B cell (primary cell): ENCODE data around the gene YEATS2. TPM values are rescaled to one million over a fixed set of nuclear protein-coding genes. Genes with fewer than 3 reads are reported as not detected.

Experiments
- ATAC-seq: fragments of 200-7000 bp; cut with Tn5 transposase; one replicate; pipeline ENCODE4 v1.10.0; 2021; ENCODE audit warnings: low read depth, mild to moderate bottlenecking, moderate number of reproducible peaks, moderate library complexity
- CTCF ChIA-PET: fragments of 350-600 bp; sonication (Branson Sonifier 250); formaldehyde crosslinking; loops from one replicate; lab custom pipeline; 2021; ENCODE audit warnings: antibody characterized with exemption, inconsistent platforms; lab: Charles Lee
- POLR2A ChIA-PET: fragments of 350-600 bp; sonication (Branson Sonifier 250); formaldehyde crosslinking; loops from one replicate; lab custom pipeline; 2021; ENCODE audit warnings: antibody characterized with exemption; lab: Charles Lee
- DNase-seq: peaks from one replicate; pipeline ENCODE4 v3.0.0; 2013
- H2AFZ ChIP-seq: 2 replicates; pipeline ENCODE4 v1.6.1; 2012; ENCODE audit warnings: mild to moderate bottlenecking, low read depth, low read length; ENCODE audit not compliant: insufficient read depth, poor library complexity, severe bottlenecking
- H3K27ac ChIP-seq, 2 donors: 1 replicate in 1 of 2; 2 replicates in 1 of 2; pipeline ENCODE4 v1.5.1; 2012 to 2013; ENCODE audit warnings: low read length in 2 of 2, mild to moderate bottlenecking in 2 of 2, moderate library complexity in 1 of 2
- H3K27me3 ChIP-seq, 4 experiments: fragments of 200-600 bp in 1 of 4; sonication (generic) in 1 of 4; replicated peaks in 1 of 4; 1 replicate in 2 of 4; 2 replicates in 2 of 4; pipeline versions ENCODE4 v1.6.1 to v1.7.0; 2013 to 2016; ENCODE audit warnings: low read length in 3 of 4, mild to moderate bottlenecking in 2 of 4, mixed read lengths in 1 of 4, moderate library complexity in 1 of 4; ENCODE audit not compliant: insufficient read depth in 4 of 4, control insufficient read depth in 3 of 4; ENCODE audit errors: control extremely low read depth in 1 of 4
- H3K36me3 ChIP-seq, 2 experiments: replicated peaks in 1 of 2; 1 replicate in 1 of 2; 2 replicates in 1 of 2; pipeline versions ENCODE4 v1.6.1 to v1.7.1; 2013; ENCODE audit warnings: low read length in 1 of 2; ENCODE audit not compliant: insufficient read depth in 2 of 2, control insufficient read depth in 1 of 2; ENCODE audit errors: control extremely low read depth in 1 of 2, extremely low read depth in 1 of 2
- H3K4me1 ChIP-seq, 2 donors: fragments of 200-600 bp in 1 of 2; sonication (generic) in 1 of 2; 1 replicate in 1 of 2; 2 replicates in 1 of 2; pipeline versions ENCODE4 v1.5.1 to v1.6.1; 2013 to 2017; ENCODE audit warnings: low read length in 2 of 2; ENCODE audit not compliant: control insufficient read depth in 2 of 2, insufficient read depth in 2 of 2
- H3K4me2 ChIP-seq: replicated peaks from 2 replicates; pipeline ENCODE3; 2012; ENCODE audit warnings: mild to moderate bottlenecking, low read depth, low read length; ENCODE audit not compliant: poor library complexity, severe bottlenecking
- H3K4me3 ChIP-seq, 5 experiments: fragments of 200-600 bp in 1 of 5; sonication (generic) in 1 of 5; 1 replicate in 3 of 5; 2 replicates in 2 of 5; pipeline versions ENCODE4 v1.5.1 to v1.7.0; 2011 to 2016; ENCODE audit warnings: low read length in 4 of 5, mild to moderate bottlenecking in 4 of 5, low read depth in 2 of 5, control low read depth in 1 of 5, moderate library complexity in 1 of 5; ENCODE audit not compliant: insufficient read depth in 1 of 5; ENCODE audit errors: control extremely low read depth in 1 of 5, extremely low read depth in 1 of 5
- H3K79me2 ChIP-seq: fragments of 200-600 bp; sonication (generic); one replicate; pipeline ENCODE4 v1.6.0; 2016; ENCODE audit warnings: low read length; ENCODE audit not compliant: control insufficient read depth, insufficient read depth
- H3K9ac ChIP-seq: fragments of 200-600 bp; sonication (generic); 2 replicates; pipeline ENCODE4 v1.6.1; 2017; ENCODE audit warnings: mild to moderate bottlenecking, low read length, moderate library complexity
- H3K9me3 ChIP-seq, 3 donors: one replicate each; pipeline versions ENCODE4 v1.6.1 to v1.7.1; 2013; ENCODE audit warnings: low read length in 2 of 3; ENCODE audit not compliant: control insufficient read depth in 2 of 3, insufficient read depth in 1 of 3; ENCODE audit errors: control extremely low read depth in 1 of 3
- H4K20me1 ChIP-seq: 2 replicates; pipeline ENCODE4 v1.6.0; 2012; ENCODE audit warnings: mild to moderate bottlenecking, low read length; ENCODE audit not compliant: insufficient read depth, control insufficient read depth, poor library complexity, severe bottlenecking
- H3K27ac Mint-ChIP-seq: one replicate; pipeline ENCODE4 v1.8.0; 2021; ENCODE audit warnings: mixed read lengths
- H3K27me3 Mint-ChIP-seq: one replicate; pipeline ENCODE4 v1.8.0; 2021; ENCODE audit warnings: mixed read lengths
- H3K4me1 Mint-ChIP-seq: one replicate; pipeline ENCODE4 v1.8.0; 2021; ENCODE audit warnings: mixed read lengths
- H3K4me3 Mint-ChIP-seq: one replicate; pipeline ENCODE4 v1.8.0; 2021; ENCODE audit warnings: mixed read lengths
- H3K9me3 Mint-ChIP-seq: one replicate; pipeline ENCODE4 v1.8.0; 2022; ENCODE audit warnings: mixed read lengths; ENCODE audit not compliant: insufficient read depth
- EZH2 ChIP-seq: IDR thresholded peaks from 2 replicates; pipeline ENCODE4 v1.6.1; 2012; ENCODE audit warnings: borderline replicate concordance, low read depth, mild to moderate bottlenecking, moderate library complexity, low read length; ENCODE audit not compliant: insufficient read depth, poor library complexity, severe bottlenecking
- WGBS: methylation state at CpG from one replicate; pipeline ENCODE4 v1.1.5; 2013; ENCODE audit warnings: missing lambda C conversion rate; ENCODE audit not compliant: insufficient coverage; 5-methylcytosine and 5-hydroxymethylcytosine counted together
- intact Hi-C: fragments of 100-400 bp; cut with micrococcal nuclease; formaldehyde crosslinking; loops from one replicate; pipeline ENCODE4 v1.10.0; 2022
- polyA plus RNA-seq: library from polyadenylated mRNA; depleted of rRNA; stranded (reverse); fragments of >200 nt; gene quantifications from 2 replicates; pipeline ENCODE4 v1.2.3, GENCODE V29; 2012
- total RNA-seq, 2 donors: library from RNA; stranded (reverse); fragments of 120-200 nt in 1 of 2; gene quantifications; 1 replicate in 1 of 2; 2 replicates in 1 of 2; pipeline versions ENCODE4 v1.2.3 to v1.2.4, GENCODE V29; 2013 to 2022
- TF ChIP-seq, protein P1 (sequence below): fragments of 200-600 bp; IDR thresholded peaks from one replicate; pipeline ENCODE4 v1.8.0; 2022; ENCODE audit warnings: antibody characterized with exemption, mild to moderate bottlenecking

The YEATS2 gene
- total and polyA plus RNA-seq, 2 donors (not counting 1 experiment from before 2014, with no cell fraction given): 21.8 to 26.7 TPM

DNA sequence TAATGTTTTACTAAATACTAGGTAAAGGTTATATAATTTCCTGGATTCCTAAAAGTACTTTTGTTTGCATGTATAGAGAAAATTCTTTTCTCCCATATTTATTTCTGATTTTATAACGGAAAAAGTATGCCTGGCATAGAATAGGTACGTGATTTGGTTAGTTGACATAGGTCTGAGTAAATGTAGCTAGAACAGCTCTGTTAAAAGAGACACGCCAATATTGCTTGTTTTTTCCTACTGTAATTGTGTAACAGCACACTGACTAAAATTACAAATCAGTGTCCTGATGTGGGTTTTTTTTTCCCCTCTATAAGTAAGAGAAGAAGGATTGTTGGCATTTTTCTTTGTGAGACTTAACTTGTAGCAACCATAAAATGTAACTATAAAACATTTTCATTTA, 35.5 kb upstream of the YEATS2 start:
- peaks cover 8 to 67% of the 10 kb centered on the region in 2 experiments for H3K36me3 ChIP-seq
- H3K4me3 ChIP-seq: no peak overlapping the region
- Mint-ChIP-seq H3K27me3 (no peaks in the 10 kb centered on the region), H3K27ac (no peak overlapping the region), H3K4me3 (no peak overlapping the region), H3K9me3 (peaks cover 1% of the 10 kb centered on the region), H3K4me1 (peaks cover 13% of the 10 kb centered on the region)
- intact Hi-C loops: no loop called here
- peaks cover 54% of the 10 kb centered on the region for H3K79me2 ChIP-seq
- no peak overlapping the region for H2AFZ ChIP-seq
- H4K20me1 ChIP-seq: peaks cover 63% of the 10 kb centered on the region
- WGBS: no CpG with 5 or more reads among the region's 3 CpGs
- no peaks in the 10 kb centered on the region for H3K4me1 ChIP-seq
- TF ChIP-seq EZH2: no peak
- TF ChIP-seq, protein P1, sequence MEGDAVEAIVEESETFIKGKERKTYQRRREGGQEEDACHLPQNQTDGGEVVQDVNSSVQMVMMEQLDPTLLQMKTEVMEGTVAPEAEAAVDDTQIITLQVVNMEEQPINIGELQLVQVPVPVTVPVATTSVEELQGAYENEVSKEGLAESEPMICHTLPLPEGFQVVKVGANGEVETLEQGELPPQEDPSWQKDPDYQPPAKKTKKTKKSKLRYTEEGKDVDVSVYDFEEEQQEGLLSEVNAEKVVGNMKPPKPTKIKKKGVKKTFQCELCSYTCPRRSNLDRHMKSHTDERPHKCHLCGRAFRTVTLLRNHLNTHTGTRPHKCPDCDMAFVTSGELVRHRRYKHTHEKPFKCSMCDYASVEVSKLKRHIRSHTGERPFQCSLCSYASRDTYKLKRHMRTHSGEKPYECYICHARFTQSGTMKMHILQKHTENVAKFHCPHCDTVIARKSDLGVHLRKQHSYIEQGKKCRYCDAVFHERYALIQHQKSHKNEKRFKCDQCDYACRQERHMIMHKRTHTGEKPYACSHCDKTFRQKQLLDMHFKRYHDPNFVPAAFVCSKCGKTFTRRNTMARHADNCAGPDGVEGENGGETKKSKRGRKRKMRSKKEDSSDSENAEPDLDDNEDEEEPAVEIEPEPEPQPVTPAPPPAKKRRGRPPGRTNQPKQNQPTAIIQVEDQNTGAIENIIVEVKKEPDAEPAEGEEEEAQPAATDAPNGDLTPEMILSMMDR: no peak
- no peak for DNase-seq
- ATAC-seq: no peak
- H3K27ac ChIP-seq: no peak overlapping the region
- ChIA-PET CTCF (interaction anchor here (0.7 kb wide), 2 partner anchors 34 to 89 kb away, joined by 3 read pairs; no protein-coding TSS in a partner anchor), POLR2A (no interaction called here)
- H3K4me2 ChIP-seq: no peak overlapping the region
- H3K9ac ChIP-seq: no peak overlapping the region
- H3K27me3 ChIP-seq: no peaks in the 10 kb centered on the region
- H3K9me3 ChIP-seq: peaks cover 0 to under 1% (median 0%) of the 10 kb centered on the region in 3 donors

DNA sequence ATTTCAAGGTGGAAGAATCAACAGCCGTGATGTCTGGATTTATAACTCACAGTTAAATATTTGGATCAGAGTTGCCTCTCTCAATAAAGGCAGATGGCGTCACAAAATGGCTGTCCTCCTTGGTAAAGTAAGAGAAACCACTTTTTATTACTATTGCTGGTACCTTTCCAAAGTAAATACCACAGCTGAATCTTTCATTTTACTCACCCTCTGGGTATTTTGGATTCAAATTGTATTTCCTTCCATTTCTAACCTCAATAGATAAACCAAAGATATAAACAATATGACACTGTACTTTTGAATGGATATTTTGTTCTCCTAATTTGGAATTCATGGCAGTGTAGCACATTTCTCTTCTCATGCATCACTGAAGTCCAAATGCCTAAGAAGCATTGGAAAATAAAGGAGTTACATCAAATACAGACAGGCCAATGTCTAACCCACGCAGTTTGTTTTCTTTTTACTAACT, 32.6 kb upstream of the YEATS2 start:
- TF ChIP-seq, protein P1: no peak
- no peak for TF ChIP-seq EZH2
- Histone ChIP-seq H3K79me2 (peaks cover 26% of the 10 kb centered on the region), H3K4me1 (no peaks in the 10 kb centered on the region), H3K4me3 (no peak overlapping the region), H3K9me3 (no peaks in the 10 kb centered on the region), H3K27me3 (no peaks in the 10 kb centered on the region), H3K9ac (no peak overlapping the region), H2AFZ (no peak overlapping the region), H3K36me3 (peaks cover 10 to 67% of the 10 kb centered on the region in 2 experiments), H3K4me2 (no peak overlapping the region), H4K20me1 (peaks cover 52% of the 10 kb centered on the region), H3K27ac (no peak overlapping the region)
- Mint-ChIP-seq H3K4me3 (no peak overlapping the region), H3K27ac (no peak overlapping the region), H3K9me3 (no peaks in the 10 kb centered on the region), H3K27me3 (no peaks in the 10 kb centered on the region), H3K4me1 (peaks cover 6% of the 10 kb centered on the region)
- ChIA-PET POLR2A (no interaction called here), CTCF (no interaction called here)
- ATAC-seq: no peak
- intact Hi-C loops: no loop called here
- 100% methylated on average over 1 of the region's 3 CpGs for WGBS
- no peak for DNase-seq
